ENCODE results near the gene COMT.
A peak's percentile ranks its signal among the peaks of the same experiment; 100 is the strongest.

The COMT gene

DNA sequence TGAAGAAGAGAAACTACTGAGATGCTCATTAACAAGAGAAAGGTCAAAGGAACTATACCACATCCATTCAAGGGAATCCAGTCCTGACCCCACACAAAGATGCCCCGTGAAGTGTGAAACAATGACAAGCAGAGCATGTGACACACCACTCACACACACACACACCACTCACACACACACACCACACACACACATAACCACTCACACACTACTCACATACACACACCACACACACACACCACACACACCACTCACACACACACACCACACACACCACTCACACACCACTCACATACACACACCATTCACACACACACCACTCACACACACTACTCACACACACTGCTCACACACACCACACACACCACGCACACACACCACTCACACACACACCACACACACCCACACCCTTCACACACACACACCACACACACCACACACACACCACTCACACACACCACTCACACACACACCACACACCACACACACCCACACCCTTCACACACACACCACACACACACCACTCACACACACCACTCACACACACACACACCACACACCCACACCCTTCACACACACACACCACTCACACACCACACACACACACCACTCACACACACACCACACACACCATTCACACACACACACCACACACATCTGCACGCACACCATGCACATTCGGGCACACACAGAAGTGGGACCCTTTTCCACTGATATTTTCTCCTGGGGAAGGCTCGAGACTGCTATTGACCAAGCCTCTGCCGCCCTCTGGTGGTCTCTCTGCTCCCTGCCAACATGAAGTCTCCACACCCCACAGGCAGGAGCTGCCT, 32.0 kb upstream of the COMT start:
- Histone ChIP-seq H2AFZ (ENCODE audit: low read length) (no peak overlapping the region), H3K36me3 (ENCODE audit: insufficient read depth, low read length) (peaks cover 16% of the 10 kb centered on the region; the same call in 1 of the 2 replicates), H4K20me1 (ENCODE audit: insufficient read depth, low read length, poor library complexity, severe bottlenecking) (no peaks in the 10 kb centered on the region), H3K4me2 (ENCODE audit: low read depth, low read length, poor library complexity, severe bottlenecking) (no peak overlapping the region), H3K27me3 (ENCODE audit: insufficient read depth, low read length, poor library complexity, severe bottlenecking) (no peaks in the 10 kb centered on the region), H3K9me3 (ENCODE audit: insufficient read depth, low read depth, low read length) (no peaks in the 10 kb centered on the region), H3F3A (ENCODE audit: low read depth) (no peaks in the 10 kb centered on the region), H3K4me3 (ENCODE audit: low read length, poor library complexity, severe bottlenecking) (no peak overlapping the region), H3K4me1 (ENCODE audit: insufficient read depth, low read length, poor library complexity, severe bottlenecking) (peaks cover 6% of the 10 kb centered on the region), H3K79me2 (ENCODE audit: insufficient read depth, low read length) (no peaks in the 10 kb centered on the region), H3K9ac (ENCODE audit: low read depth, low read length, poor library complexity, severe bottlenecking) (no peak overlapping the region), H3K9me2 (replicated peaks; ENCODE audit: low read depth, low read length) (no peaks in the 10 kb centered on the region)
- TF ChIP-seq, protein P1, sequence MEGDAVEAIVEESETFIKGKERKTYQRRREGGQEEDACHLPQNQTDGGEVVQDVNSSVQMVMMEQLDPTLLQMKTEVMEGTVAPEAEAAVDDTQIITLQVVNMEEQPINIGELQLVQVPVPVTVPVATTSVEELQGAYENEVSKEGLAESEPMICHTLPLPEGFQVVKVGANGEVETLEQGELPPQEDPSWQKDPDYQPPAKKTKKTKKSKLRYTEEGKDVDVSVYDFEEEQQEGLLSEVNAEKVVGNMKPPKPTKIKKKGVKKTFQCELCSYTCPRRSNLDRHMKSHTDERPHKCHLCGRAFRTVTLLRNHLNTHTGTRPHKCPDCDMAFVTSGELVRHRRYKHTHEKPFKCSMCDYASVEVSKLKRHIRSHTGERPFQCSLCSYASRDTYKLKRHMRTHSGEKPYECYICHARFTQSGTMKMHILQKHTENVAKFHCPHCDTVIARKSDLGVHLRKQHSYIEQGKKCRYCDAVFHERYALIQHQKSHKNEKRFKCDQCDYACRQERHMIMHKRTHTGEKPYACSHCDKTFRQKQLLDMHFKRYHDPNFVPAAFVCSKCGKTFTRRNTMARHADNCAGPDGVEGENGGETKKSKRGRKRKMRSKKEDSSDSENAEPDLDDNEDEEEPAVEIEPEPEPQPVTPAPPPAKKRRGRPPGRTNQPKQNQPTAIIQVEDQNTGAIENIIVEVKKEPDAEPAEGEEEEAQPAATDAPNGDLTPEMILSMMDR (conservative IDR thresholded peaks at IDR 0.05; ENCODE audit: low read length) = peak; percentile 98
- no peak for TF ChIP-seq EZH2phosphoT487 (IDR thresholded peaks at IDR 0.05; ENCODE audit: borderline replicate concordance)

DNA sequence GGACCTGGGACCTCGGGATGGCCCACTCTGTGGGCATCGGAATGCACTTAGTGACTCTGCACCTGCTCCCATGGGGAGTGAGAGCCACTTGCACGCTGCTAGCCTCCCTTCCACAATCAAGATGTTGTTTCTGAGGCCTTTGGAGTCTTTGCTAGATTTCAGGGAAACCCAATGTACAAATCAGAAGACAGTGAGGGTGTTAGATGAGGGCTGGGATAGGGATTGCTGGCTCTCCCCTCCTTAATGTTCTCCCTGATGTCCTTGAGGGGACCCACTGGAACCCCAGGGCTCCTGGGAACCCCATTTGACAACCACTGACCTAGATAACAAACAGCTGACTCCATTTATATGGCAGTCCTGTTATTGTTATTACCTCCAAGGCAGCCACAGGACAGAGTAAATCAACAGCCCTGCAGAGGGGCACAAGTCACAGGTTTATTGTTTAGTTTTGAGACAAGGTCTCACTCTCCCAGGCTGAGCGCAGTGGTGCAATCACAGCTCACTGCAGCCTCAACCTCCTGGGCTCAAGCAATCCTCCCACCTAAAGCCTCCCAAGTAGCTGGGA, 31.3 kb upstream of the COMT start:
- H3K9me2 ChIP-seq (replicated peaks; ENCODE audit: low read depth, low read length) = no peaks in the 10 kb centered on the region
- H3K4me3 ChIP-seq (ENCODE audit: low read length, poor library complexity, severe bottlenecking) = no peak overlapping the region
- H3K9ac ChIP-seq (ENCODE audit: low read depth, low read length, poor library complexity, severe bottlenecking) = no peak overlapping the region
- H3K4me2 ChIP-seq (ENCODE audit: low read depth, low read length, poor library complexity, severe bottlenecking) = no peak overlapping the region
- H3K9me3 ChIP-seq (ENCODE audit: insufficient read depth, low read depth, low read length) = no peaks in the 10 kb centered on the region
- H3K79me2 ChIP-seq (ENCODE audit: insufficient read depth, low read length) = no peaks in the 10 kb centered on the region
- H3K36me3 ChIP-seq (ENCODE audit: insufficient read depth, low read length) = peaks cover 22% of the 10 kb centered on the region; the same call in 1 of the 2 replicates
- TF ChIP-seq, protein P1 (conservative IDR thresholded peaks at IDR 0.05; ENCODE audit: low read length) = peak; percentile 27; the same call in 1 of the 2 replicates
- no peak for TF ChIP-seq EZH2phosphoT487 (IDR thresholded peaks at IDR 0.05; ENCODE audit: borderline replicate concordance)
- H3K4me1 ChIP-seq (ENCODE audit: insufficient read depth, low read length, poor library complexity, severe bottlenecking) = peaks cover 6% of the 10 kb centered on the region
- H4K20me1 ChIP-seq (ENCODE audit: insufficient read depth, low read length, poor library complexity, severe bottlenecking) = no peaks in the 10 kb centered on the region
- H3F3A ChIP-seq (ENCODE audit: low read depth) = no peaks in the 10 kb centered on the region
- no peak overlapping the region for H2AFZ ChIP-seq (ENCODE audit: low read length)
- no peaks in the 10 kb centered on the region for H3K27me3 ChIP-seq (ENCODE audit: insufficient read depth, low read length, poor library complexity, severe bottlenecking)

DNA sequence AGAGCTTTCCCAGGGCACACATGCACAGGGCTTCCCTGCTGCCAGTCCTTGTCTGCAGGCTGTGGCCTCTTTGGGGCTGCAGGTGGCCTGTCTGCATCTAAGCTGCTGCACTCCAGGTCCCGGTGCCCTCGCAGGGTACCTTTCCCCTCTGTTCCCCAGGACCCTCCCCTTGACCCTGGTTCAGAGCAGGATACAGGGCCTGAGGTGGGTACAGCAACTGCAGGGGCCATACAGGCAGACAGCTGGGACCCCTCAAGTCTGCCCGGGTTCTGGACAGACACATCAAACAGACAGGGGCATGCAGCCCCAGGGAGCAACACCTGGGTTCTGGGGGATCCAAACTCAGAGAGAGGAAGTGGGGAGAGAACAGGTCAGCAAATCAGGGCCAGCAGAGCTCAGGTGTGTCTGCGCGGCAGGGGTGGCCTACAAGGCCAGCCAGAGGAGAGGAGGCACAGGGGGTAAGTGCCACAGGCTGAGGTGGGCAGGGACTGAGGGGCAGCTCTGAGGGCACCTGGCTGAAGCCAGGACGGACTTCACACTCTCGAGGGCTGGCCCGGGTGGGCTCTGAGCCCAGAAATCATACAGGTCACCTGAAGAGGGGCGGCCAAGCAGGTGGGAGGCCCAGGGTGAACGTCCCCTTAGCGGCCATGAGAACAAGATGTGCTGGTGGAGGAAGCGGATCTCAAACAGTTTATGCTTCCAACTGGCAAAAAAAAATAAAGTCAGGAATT, 29.9 kb upstream of the COMT start:
- Histone ChIP-seq H2AFZ (ENCODE audit: low read length) (no peak overlapping the region), H3K9ac (ENCODE audit: low read depth, low read length, poor library complexity, severe bottlenecking) (no peak overlapping the region), H3K36me3 (ENCODE audit: insufficient read depth, low read length) (peaks cover 22% of the 10 kb centered on the region; the same call in 1 of the 2 replicates), H3K79me2 (ENCODE audit: insufficient read depth, low read length) (no peaks in the 10 kb centered on the region), H3K9me3 (ENCODE audit: insufficient read depth, low read depth, low read length) (no peaks in the 10 kb centered on the region), H3K27me3 (ENCODE audit: insufficient read depth, low read length, poor library complexity, severe bottlenecking) (no peaks in the 10 kb centered on the region), H3F3A (ENCODE audit: low read depth) (no peaks in the 10 kb centered on the region), H3K9me2 (replicated peaks; ENCODE audit: low read depth, low read length) (no peaks in the 10 kb centered on the region), H3K4me3 (ENCODE audit: low read length, poor library complexity, severe bottlenecking) (no peak overlapping the region), H4K20me1 (ENCODE audit: insufficient read depth, low read length, poor library complexity, severe bottlenecking) (no peaks in the 10 kb centered on the region), H3K4me2 (ENCODE audit: low read depth, low read length, poor library complexity, severe bottlenecking) (no peak overlapping the region), H3K4me1 (ENCODE audit: insufficient read depth, low read length, poor library complexity, severe bottlenecking) (peaks cover 6% of the 10 kb centered on the region)
- TF ChIP-seq EZH2phosphoT487 (IDR thresholded peaks at IDR 0.05; ENCODE audit: borderline replicate concordance) = no peak
- TF ChIP-seq, protein P1 (conservative IDR thresholded peaks at IDR 0.05; ENCODE audit: low read length) = no peak

Data from Loucy (cell line).